HEK293 (cell line): ENCODE measurements around the gene ACTL6B.

Experiments used
- CTCF ChIA-PET: fragments of 350-600 bp; formaldehyde crosslinking; extraction: SDS; loops from one replicate; lab custom pipeline; 2021; ENCODE audit warnings: antibody characterized with exemption; lab: Yijun Ruan, JAX
- POLR2A ChIA-PET: fragments of 300-600 bp; formaldehyde crosslinking; extraction: SDS; loops from one replicate; lab custom pipeline; 2020; ENCODE audit warnings: antibody characterized with exemption, inconsistent platforms; lab: Yijun Ruan, JAX
- H3K27ac ChIP-seq: fragments of 200-500 bp; sonication (Bioruptor generic); 2 replicates; pipeline ENCODE4 v1.5.1; 2014; ENCODE audit warnings: low read depth, low read length, control low read depth, inconsistent platforms; ENCODE audit errors: extremely low read depth
- H3K36me3 ChIP-seq, 2 experiments: fragments of 200-500 bp in 1 of 2; sonication (Bioruptor generic) in 1 of 2; 1 replicate in 1 of 2; 2 replicates in 1 of 2; pipeline ENCODE4 v1.5.1; 2014 to 2017; ENCODE audit warnings: inconsistent platforms in 2 of 2, low read length in 2 of 2; ENCODE audit not compliant: control insufficient read depth in 2 of 2, insufficient read depth in 1 of 2
- H3K4me1 ChIP-seq: fragments of 200-500 bp; sonication (Bioruptor generic); 2 replicates; pipeline ENCODE4 v1.5.1; 2014; ENCODE audit warnings: mild to moderate bottlenecking, low read length, inconsistent platforms; ENCODE audit not compliant: control insufficient read depth, insufficient read depth
- H3K4me3 ChIP-seq: 2 replicates; pipeline ENCODE4 v1.5.1; 2011; ENCODE audit warnings: low read depth, mild to moderate bottlenecking, control low read depth, low read length, moderate library complexity
- H3K9me3 ChIP-seq: fragments of 200-500 bp; sonication (Bioruptor generic); 2 replicates; pipeline ENCODE4 v1.5.1; 2014; ENCODE audit warnings: low read depth, low read length, inconsistent platforms; ENCODE audit not compliant: control insufficient read depth, insufficient read depth
- EGR2 ChIP-seq: fragments of 450-650 bp; formaldehyde crosslinking; IDR thresholded peaks from 2 replicates; pipeline ENCODE4 v1.5.1; 2016; ENCODE audit warnings: low read depth, missing biosample characterization, missing genetic modification characterization
- KLF1 ChIP-seq: fragments of 450-650 bp; formaldehyde crosslinking; IDR thresholded peaks from 2 replicates; pipeline ENCODE4 v1.5.1; 2016; ENCODE audit warnings: missing biosample characterization, missing genetic modification characterization
- KLF16 ChIP-seq: fragments of 450-650 bp; formaldehyde crosslinking; IDR thresholded peaks from 2 replicates; pipeline ENCODE4 v1.5.1; 2017; ENCODE audit warnings: missing biosample characterization, missing genetic modification characterization
- KLF7 ChIP-seq: fragments of 450-650 bp; formaldehyde crosslinking; IDR thresholded peaks from 2 replicates; pipeline ENCODE4 v1.5.1; 2016; ENCODE audit warnings: missing biosample characterization, missing genetic modification characterization, borderline replicate concordance
- SP3 ChIP-seq: fragments of 450-650 bp; formaldehyde crosslinking; IDR thresholded peaks from 2 replicates; pipeline ENCODE4 v1.5.1; 2016; ENCODE audit warnings: missing biosample characterization, missing genetic modification characterization
- ZBTB8A ChIP-seq: fragments of 450-650 bp; formaldehyde crosslinking; IDR thresholded peaks from 2 replicates; pipeline ENCODE4 v1.5.1; 2016; ENCODE audit warnings: missing biosample characterization, missing genetic modification characterization
- ZFHX2 ChIP-seq: fragments of 450-650 bp; formaldehyde crosslinking; conservative IDR thresholded peaks from 2 replicates; pipeline ENCODE4 v1.5.1; 2016; ENCODE audit warnings: missing biosample characterization, missing genetic modification characterization
- ZNF10 ChIP-seq: fragments of 450-650 bp; formaldehyde crosslinking; IDR thresholded peaks from 2 replicates; pipeline ENCODE4 v1.5.1; 2017; ENCODE audit warnings: missing biosample characterization, missing genetic modification characterization
- ZNF138 ChIP-seq: fragments of 450-650 bp; formaldehyde crosslinking; IDR thresholded peaks from 2 replicates; pipeline ENCODE4 v1.5.1; 2016; ENCODE audit warnings: missing biosample characterization, missing genetic modification characterization, borderline replicate concordance
- ZNF19 ChIP-seq: fragments of 450-650 bp; formaldehyde crosslinking; IDR thresholded peaks from 2 replicates; pipeline ENCODE4; 2016; ENCODE audit warnings: missing biosample characterization, missing genetic modification characterization, low read depth
- ZNF221 ChIP-seq: fragments of 450-650 bp; formaldehyde crosslinking; IDR thresholded peaks from 2 replicates; pipeline ENCODE4 v1.5.1; 2017; ENCODE audit warnings: missing biosample characterization, missing genetic modification characterization, borderline replicate concordance
- ZNF223 ChIP-seq: fragments of 450-650 bp; formaldehyde crosslinking; IDR thresholded peaks from 2 replicates; pipeline ENCODE4 v1.5.1; 2016; ENCODE audit warnings: missing biosample characterization, missing genetic modification characterization
- ZNF248 ChIP-seq: fragments of 450-650 bp; formaldehyde crosslinking; IDR thresholded peaks from 2 replicates; pipeline ENCODE4 v1.5.1; 2017; ENCODE audit warnings: missing biosample characterization, missing genetic modification characterization
- ZNF274 ChIP-seq, 2 experiments: fragments of 200-500 bp in 1 of 2; fragments of 450-650 bp in 1 of 2; sonication (Bioruptor generic) in 1 of 2; formaldehyde crosslinking in 1 of 2; IDR thresholded peaks; 2 replicates each; pipeline versions ENCODE4 v1.5.1 to v1.6.1; 2014 to 2016; ENCODE audit warnings: borderline replicate concordance in 1 of 2, inconsistent platforms in 1 of 2, low read length in 1 of 2, missing biosample characterization in 1 of 2, missing genetic modification characterization in 1 of 2
- ZNF354C ChIP-seq: fragments of 450-650 bp; formaldehyde crosslinking; IDR thresholded peaks from 2 replicates; pipeline ENCODE4 v1.5.1; 2016; ENCODE audit warnings: missing biosample characterization, missing genetic modification characterization, low read depth, borderline replicate concordance
- ZNF366 ChIP-seq: fragments of 450-650 bp; formaldehyde crosslinking; conservative IDR thresholded peaks from 2 replicates; pipeline ENCODE4 v1.5.1; 2016; ENCODE audit warnings: missing biosample characterization, missing genetic modification characterization
- ZNF488 ChIP-seq: fragments of 450-650 bp; formaldehyde crosslinking; IDR thresholded peaks from 2 replicates; pipeline ENCODE4 v1.5.1; 2016; ENCODE audit warnings: missing biosample characterization, missing genetic modification characterization
- ZNF549 ChIP-seq: fragments of 450-650 bp; IDR thresholded peaks from 2 replicates; pipeline ENCODE4 v1.5.1; 2018; ENCODE audit warnings: missing biosample characterization, missing genetic modification characterization, mild to moderate bottlenecking, inconsistent platforms, moderate library complexity
- ZNF560 ChIP-seq: fragments of 450-650 bp; formaldehyde crosslinking; IDR thresholded peaks from 2 replicates; pipeline ENCODE4 v1.5.1; 2017; ENCODE audit warnings: missing biosample characterization, missing genetic modification characterization, borderline replicate concordance
- ZNF561 ChIP-seq: fragments of 450-650 bp; IDR thresholded peaks from 2 replicates; pipeline ENCODE4 v1.5.1; 2018; ENCODE audit warnings: missing biosample characterization, missing genetic modification characterization, borderline replicate concordance
- ZNF580 ChIP-seq: fragments of 450-650 bp; formaldehyde crosslinking; IDR thresholded peaks from 2 replicates; pipeline ENCODE4 v1.5.1; 2016; ENCODE audit warnings: missing biosample characterization, missing genetic modification characterization
- ZNF624 ChIP-seq: fragments of 450-650 bp; formaldehyde crosslinking; IDR thresholded peaks from 2 replicates; pipeline ENCODE4 v1.5.1; 2017; ENCODE audit warnings: missing biosample characterization, missing genetic modification characterization
- ZNF654 ChIP-seq: fragments of 450-650 bp; formaldehyde crosslinking; IDR thresholded peaks from 2 replicates; pipeline ENCODE4 v1.5.1; 2016; ENCODE audit warnings: low read depth, missing biosample characterization, missing genetic modification characterization
- ZNF670 ChIP-seq: fragments of 450-650 bp; formaldehyde crosslinking; IDR thresholded peaks from 2 replicates; pipeline ENCODE4 v1.5.1; 2016; ENCODE audit warnings: missing biosample characterization, missing genetic modification characterization, low read depth
- ZNF747 ChIP-seq: fragments of 450-650 bp; formaldehyde crosslinking; IDR thresholded peaks from 2 replicates; pipeline ENCODE4 v1.5.1; 2016; ENCODE audit warnings: missing biosample characterization, missing genetic modification characterization
- ZNF76 ChIP-seq: fragments of 450-650 bp; formaldehyde crosslinking; IDR thresholded peaks from 2 replicates; pipeline ENCODE4; 2016; ENCODE audit warnings: low read depth, missing biosample characterization, missing genetic modification characterization, borderline replicate concordance
- ZXDB ChIP-seq: fragments of 450-650 bp; formaldehyde crosslinking; IDR thresholded peaks from 2 replicates; pipeline ENCODE4 v1.5.1; 2016; ENCODE audit warnings: missing biosample characterization, missing genetic modification characterization
- TF ChIP-seq, protein P1 (sequence below): fragments of 450-650 bp; formaldehyde crosslinking; IDR thresholded peaks from 2 replicates; pipeline ENCODE4 v1.5.1; 2016; ENCODE audit warnings: missing biosample characterization, missing genetic modification characterization
- TF ChIP-seq, protein P2 (sequence below): fragments of 450-650 bp; formaldehyde crosslinking; IDR thresholded peaks from 2 replicates; pipeline ENCODE4 v1.5.1; 2016; ENCODE audit warnings: missing biosample characterization, missing genetic modification characterization

The ACTL6B gene

GRCh38 chr7:100612730-100613390, 43.4 kb downstream of the ACTL6B start:
- Histone ChIP-seq H3K4me1 (no peaks in the 10 kb centered on the region), H3K4me3 (peak overlapping the region; percentile 70), H3K27ac (no peak overlapping the region), H3K36me3 (no peaks in the 10 kb centered on the region), H3K9me3 (no peaks in the 10 kb centered on the region)
- POLR2A ChIA-PET = interaction anchor here (0.7 to 7.4 kb wide), 17 partner anchors 10 to 262 kb away, joined by 3 to 91 read pairs (median 5); partner anchors contain the start of genes FBXO24, GNB2, LRCH4 and MEPCE
- no peak for TF ChIP-seq ZNF561 (tag by site-specific recombination)
- no peak for TF ChIP-seq ZFHX2
- TF ChIP-seq ZNF580 (tag by site-specific recombination) = no peak
- TF ChIP-seq ZNF76 (tag by site-specific recombination) = no peak
- no peak for TF ChIP-seq ZNF19 (tag by site-specific recombination)
- no peak for TF ChIP-seq ZBTB8A (tag by site-specific recombination)
- TF ChIP-seq ZNF654 (tag by site-specific recombination) = no peak
- CTCF ChIA-PET = interaction anchor here (0.6 to 1.4 kb wide), 7 partner anchors 17 to 113 kb away, joined by 3 to 11 read pairs (median 3); no protein-coding TSS in a partner anchor

DNA sequence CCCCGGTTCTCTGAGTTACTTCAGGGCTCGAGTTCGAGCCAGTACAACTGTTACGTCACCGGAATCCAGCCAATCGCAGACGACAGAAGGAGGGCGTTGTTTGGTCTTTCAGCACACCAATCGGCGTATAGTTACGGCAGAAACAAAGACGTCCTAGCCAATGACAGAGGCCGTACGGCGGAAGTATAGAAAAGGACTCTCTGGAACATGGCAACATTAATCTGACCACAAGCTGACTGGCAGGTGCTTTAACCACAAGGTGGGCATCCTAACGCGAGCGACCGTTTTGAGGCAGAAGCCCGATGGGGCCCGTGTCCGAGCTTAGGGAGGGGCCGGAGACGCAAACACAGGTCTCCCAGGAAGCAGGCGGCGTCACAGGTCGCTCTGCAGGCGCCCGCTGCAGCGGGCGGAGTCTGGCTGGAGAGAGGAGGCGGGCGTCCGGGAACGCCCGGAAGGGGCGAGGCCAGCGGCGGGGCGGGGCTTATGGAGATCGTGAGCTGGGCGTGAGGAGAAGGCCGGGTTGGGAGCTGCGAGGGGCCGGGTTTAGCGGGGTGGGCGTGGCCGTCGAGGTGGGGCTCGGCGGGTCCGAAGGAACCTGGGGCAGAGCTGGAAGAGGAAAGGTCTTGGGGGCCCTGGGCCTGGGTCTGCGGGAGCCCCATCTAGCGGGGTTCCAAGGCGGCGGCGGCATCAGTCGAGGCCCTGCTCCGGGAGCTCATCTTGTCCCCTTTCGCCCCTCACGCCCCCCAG, 44.1 kb downstream of the ACTL6B start, which contains the start of gene MOSPD3:
TSS of gene MOSPD3 (plus strand) at position 558 of the 747 bp plus-strand sequence. CDS start 252 bp downstream, outside the sequence.
- CTCF ChIA-PET = interaction anchor here (0.7 to 1.4 kb wide), 5 partner anchors 18 to 113 kb away, joined by 3 to 11 read pairs (median 3); no protein-coding TSS in a partner anchor
- no peak for TF ChIP-seq ZNF488
- TF ChIP-seq SP3 = peak; percentile 96
- no peak for TF ChIP-seq ZNF624 (tag by site-specific recombination)
- TF ChIP-seq ZNF221 (tag by site-specific recombination) = no peak
- TF ChIP-seq ZNF366 (tag by site-specific recombination) = no peak
- TF ChIP-seq ZNF248 (tag by site-specific recombination) = no peak
- TF ChIP-seq ZNF747 = no peak
- TF ChIP-seq ZXDB (tag by site-specific recombination) = 0 out of 2 replicates have a peak, but pooled peaks have one; percentile 36
- TF ChIP-seq, protein P1, sequence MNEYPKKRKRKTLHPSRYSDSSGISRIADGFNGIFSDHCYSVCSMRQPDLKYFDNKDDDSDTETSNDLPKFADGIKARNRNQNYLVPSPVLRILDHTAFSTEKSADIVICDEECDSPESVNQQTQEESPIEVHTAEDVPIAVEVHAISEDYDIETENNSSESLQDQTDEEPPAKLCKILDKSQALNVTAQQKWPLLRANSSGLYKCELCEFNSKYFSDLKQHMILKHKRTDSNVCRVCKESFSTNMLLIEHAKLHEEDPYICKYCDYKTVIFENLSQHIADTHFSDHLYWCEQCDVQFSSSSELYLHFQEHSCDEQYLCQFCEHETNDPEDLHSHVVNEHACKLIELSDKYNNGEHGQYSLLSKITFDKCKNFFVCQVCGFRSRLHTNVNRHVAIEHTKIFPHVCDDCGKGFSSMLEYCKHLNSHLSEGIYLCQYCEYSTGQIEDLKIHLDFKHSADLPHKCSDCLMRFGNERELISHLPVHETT (tag by site-specific recombination) = no peak
- TF ChIP-seq ZNF670 = no peak
- TF ChIP-seq ZNF10 (tag by site-specific recombination) = no peak
- TF ChIP-seq EGR2 (tag by site-specific recombination) = no peak
- TF ChIP-seq, protein P2, sequence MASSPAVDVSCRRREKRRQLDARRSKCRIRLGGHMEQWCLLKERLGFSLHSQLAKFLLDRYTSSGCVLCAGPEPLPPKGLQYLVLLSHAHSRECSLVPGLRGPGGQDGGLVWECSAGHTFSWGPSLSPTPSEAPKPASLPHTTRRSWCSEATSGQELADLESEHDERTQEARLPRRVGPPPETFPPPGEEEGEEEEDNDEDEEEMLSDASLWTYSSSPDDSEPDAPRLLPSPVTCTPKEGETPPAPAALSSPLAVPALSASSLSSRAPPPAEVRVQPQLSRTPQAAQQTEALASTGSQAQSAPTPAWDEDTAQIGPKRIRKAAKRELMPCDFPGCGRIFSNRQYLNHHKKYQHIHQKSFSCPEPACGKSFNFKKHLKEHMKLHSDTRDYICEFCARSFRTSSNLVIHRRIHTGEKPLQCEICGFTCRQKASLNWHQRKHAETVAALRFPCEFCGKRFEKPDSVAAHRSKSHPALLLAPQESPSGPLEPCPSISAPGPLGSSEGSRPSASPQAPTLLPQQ (tag by site-specific recombination) = 0 out of 2 replicates have a peak, but pooled peaks have one; percentile 51
- peak; percentile 75 for TF ChIP-seq KLF1
- no peak for TF ChIP-seq ZNF274 (IDR thresholded peaks at IDR 0.05; ENCODE audit: low read length)
- TF ChIP-seq ZNF274 (tag by site-specific recombination; IDR thresholded peaks at IDR 0.05; ENCODE audit: borderline replicate concordance) = no peak
- TF ChIP-seq ZNF549 = no peak
- no peak for TF ChIP-seq ZNF354C (tag by site-specific recombination)
- peak; percentile 75; the same call in 1 of the 2 replicates for TF ChIP-seq KLF16
- no peak for TF ChIP-seq ZNF138 (tag by site-specific recombination)
- no peak for TF ChIP-seq ZNF223 (tag by site-specific recombination)
- TF ChIP-seq ZNF560 (tag by site-specific recombination) = no peak
- TF ChIP-seq KLF7 (tag by site-specific recombination) = 0 out of 2 replicates have a peak, but pooled peaks have one; percentile 15

More for the DNA sequence above, 44.1 kb downstream of the ACTL6B start, which contains the start of gene MOSPD3:
- H3K36me3 ChIP-seq = peaks cover 0 to 3% of the 10 kb centered on the region in 2 experiments; a peak in 1 of 3 replicates
- POLR2A ChIA-PET = interaction anchor here (0.7 to 7.4 kb wide), 18 partner anchors 10 to 263 kb away, joined by 3 to 91 read pairs (median 4); partner anchors contain the start of genes FBXO24, GNB2, LRCH4 and MEPCE
- H3K4me1 ChIP-seq = no peaks in the 10 kb centered on the region
- no peaks in the 10 kb centered on the region for H3K9me3 ChIP-seq
- peak within 1 kb of the TSS; percentile 54; the same call in 1 of the 2 replicates for H3K27ac ChIP-seq
- H3K4me3 ChIP-seq = peak within 1 kb of the TSS; percentile 70
